Fibroblast of skin of right biceps (primary cell): ENCODE measurements around the gene FLT3.

Source experiments
- DNase-seq: peaks from one replicate; pipeline ENCODE4 v3.0.0-alpha.2; 2013

FLT3 gene

DNA sequence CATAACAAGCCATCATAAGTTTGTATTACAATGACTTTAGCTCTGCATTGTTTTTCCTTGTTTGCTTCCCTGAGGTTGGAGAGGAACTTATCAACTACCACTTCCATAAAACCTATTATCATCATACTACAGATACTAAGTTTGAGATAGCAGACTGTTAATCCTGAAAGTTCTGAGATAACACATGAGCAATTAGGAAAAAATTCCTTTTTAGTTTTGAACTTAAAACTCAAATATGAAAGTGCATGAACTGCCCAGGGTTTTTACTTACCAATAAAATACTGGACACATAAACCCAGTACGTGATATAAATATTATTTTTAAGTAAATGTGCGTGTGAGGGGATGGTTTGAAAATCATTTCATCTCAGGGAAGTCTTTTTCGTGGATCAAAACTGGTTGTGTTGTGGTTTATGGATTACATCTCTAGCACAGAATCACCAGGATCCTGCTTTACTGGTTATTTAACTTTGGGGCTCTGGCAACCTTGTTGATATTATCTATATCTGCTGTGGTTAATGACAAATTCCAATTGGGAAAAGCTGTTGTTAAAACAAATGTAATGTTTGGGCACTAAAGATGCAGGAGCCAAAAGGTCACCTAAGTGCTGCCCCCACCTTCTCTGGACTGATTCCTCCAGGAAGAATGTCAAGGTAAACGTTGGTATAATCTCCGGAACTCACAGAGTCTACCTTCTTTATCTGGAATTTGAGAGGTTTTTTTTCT, 143.6 kb downstream of the FLT3 start:
- no peak for DNase-seq

GRCh38 chr13:27955014-27955591, 145.3 kb downstream of the FLT3 start:
- no peak for DNase-seq

GRCh38 chr13:27954406-27954851, 145.9 kb downstream of the FLT3 start:
- peak; percentile 44 for DNase-seq

DNA sequence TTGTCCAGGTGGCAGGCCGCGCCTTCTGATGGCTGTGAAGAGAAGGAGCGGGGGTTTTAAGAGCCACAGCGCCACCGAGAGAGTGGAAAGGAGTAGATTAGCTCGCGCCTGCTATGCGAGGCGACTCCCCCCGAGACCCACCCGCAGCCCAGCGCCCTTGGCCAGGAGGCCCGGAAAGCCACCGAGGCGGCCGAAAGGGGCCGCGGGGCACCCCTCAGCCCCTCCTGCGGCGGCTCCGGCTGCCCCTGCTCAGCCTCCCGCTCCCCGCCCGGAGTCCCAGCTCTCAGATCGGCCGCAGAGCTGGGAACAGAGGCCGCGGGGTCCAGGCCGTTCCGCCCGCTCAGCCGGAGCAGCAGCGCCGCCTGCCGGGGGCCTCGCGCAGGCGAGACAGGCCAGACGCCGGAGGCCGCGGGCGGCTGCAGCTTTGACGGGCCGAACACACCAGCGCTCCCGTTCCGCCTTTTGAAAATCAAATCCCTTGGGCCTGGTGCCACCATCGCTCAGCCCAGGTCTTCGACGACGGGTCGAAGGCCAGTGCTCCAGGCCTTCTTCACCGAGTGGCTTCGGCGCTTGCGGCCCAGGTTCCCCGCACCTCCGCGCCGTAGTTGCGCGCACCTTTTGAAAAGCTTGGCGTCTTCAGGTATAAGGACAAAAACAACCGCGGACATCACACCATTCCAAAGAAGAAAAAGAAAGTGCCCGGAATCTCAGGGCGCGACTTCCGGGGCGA, 146.5 kb downstream of the FLT3 start:
- DNase-seq: peak; percentile 65
